H54 (cell line): ENCODE measurements around the gene DAPK2.
A peak's percentile ranks its signal among the peaks of the same experiment; 100 is the strongest.

Experiments
- DNase-seq: peaks from one replicate; pipeline ENCODE4 v3.0.0; 2011; ENCODE audit warnings: low spot score, mixed read lengths; ENCODE audit not compliant: insufficient read length
- FAIRE-seq: peaks from 3 replicates; lab custom pipeline; 2011; peaks lifted over from hg19 to GRCh38; lab: Jason Lieb, UNC
- POLR2A ChIP-seq: IDR thresholded peaks from 2 replicates; pipeline ENCODE4 v1.6.1; 2011; ENCODE audit warnings: low read depth, mild to moderate bottlenecking, low read length

DAPK2 gene

GRCh38 chr15:63933522-63933921 is 112.8 kb downstream of the DAPK2 start:
- FAIRE-seq (no peak), DNase-seq (no peak)
- TF ChIP-seq POLR2A = no peak

- FAIRE-seq = no peak
- no peak for TF ChIP-seq POLR2A
- DNase-seq = no peak
Measured at GRCh38 chr15:63931556-63931955, 114.7 kb downstream of the DAPK2 start.

- DNase-seq = no peak
- FAIRE-seq = no peak
- TF ChIP-seq POLR2A = no peak
Measured at GRCh38 chr15:63930034-63930433, 116.3 kb downstream of the DAPK2 start.

GRCh38 chr15:63928185-63928842 is 118.0 kb downstream of the DAPK2 start:
- FAIRE-seq = no peak
- TF ChIP-seq POLR2A = no peak
- no peak for DNase-seq

- no peak for TF ChIP-seq POLR2A
- no peak for DNase-seq
- no peak for FAIRE-seq
Measured at GRCh38 chr15:63923993-63924950, 122.0 kb downstream of the DAPK2 start.

DNA sequence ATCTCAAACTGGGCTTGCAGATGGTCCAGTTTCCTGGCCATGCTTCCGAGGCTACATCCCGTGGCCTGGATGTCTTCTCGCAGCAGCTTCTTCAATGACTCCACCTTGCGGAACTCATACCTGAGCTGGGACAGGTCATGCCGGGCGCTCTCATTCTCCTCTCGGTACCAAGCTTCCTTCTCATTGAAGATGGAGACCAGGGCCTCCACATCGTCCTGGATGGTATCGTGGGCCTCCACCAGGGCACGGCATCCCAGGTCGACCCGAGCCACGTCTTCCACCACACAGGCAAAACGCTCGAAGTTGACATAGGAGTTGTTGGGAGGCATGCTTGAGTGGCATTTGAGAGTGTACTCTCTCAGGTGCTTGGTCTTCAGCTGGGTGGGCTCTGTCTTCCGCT is 123.4 kb downstream of the DAPK2 start:
- no peak for TF ChIP-seq POLR2A
- DNase-seq (no peak), FAIRE-seq (no peak)

GRCh38 chr15:63922261-63922904 is 123.9 kb downstream of the DAPK2 start:
- DNase-seq = no peak
- no peak for FAIRE-seq
- TF ChIP-seq POLR2A = no peak

DNA sequence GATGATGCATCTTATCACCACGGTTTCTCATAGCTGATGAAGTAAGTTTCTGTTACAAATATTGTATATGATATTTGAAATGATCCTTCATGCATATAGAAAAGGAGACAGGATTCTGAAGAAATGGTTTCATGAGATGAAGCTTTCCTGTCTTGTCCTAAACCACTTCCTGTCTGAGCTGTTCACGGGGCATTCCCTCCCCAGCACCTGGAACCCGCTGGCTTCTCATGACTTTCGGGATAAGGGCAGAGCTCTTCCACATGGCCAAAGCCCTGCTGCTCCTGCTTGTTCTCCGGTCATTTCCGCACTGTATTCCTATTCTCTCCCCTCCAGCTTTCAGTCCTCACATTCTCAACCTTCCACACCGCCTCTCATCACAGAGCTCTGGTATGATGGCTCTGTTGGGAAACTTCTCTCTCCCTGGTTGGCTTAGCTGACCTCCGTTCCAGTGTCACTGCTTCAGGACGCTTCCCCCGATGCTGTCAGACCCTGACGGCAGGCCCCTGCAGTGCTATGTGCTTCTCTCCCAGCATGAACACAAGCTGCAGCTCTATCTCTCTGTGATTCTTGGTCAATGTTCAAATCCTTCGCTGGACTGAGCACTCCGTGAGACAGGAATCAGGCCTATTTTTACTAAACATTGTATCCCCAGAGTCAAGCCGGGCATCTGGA is 125.6 kb downstream of the DAPK2 start:
- TF ChIP-seq POLR2A = no peak
- FAIRE-seq (no peak), DNase-seq (no peak)

- FAIRE-seq (no peak), DNase-seq (no peak)
- TF ChIP-seq POLR2A = no peak
Measured at GRCh38 chr15:63918901-63919348, 127.4 kb downstream of the DAPK2 start.

- no peak for FAIRE-seq
- no peak for TF ChIP-seq POLR2A
- no peak for DNase-seq
Measured at GRCh38 chr15:63918317-63918672, 128.0 kb downstream of the DAPK2 start.

DNA sequence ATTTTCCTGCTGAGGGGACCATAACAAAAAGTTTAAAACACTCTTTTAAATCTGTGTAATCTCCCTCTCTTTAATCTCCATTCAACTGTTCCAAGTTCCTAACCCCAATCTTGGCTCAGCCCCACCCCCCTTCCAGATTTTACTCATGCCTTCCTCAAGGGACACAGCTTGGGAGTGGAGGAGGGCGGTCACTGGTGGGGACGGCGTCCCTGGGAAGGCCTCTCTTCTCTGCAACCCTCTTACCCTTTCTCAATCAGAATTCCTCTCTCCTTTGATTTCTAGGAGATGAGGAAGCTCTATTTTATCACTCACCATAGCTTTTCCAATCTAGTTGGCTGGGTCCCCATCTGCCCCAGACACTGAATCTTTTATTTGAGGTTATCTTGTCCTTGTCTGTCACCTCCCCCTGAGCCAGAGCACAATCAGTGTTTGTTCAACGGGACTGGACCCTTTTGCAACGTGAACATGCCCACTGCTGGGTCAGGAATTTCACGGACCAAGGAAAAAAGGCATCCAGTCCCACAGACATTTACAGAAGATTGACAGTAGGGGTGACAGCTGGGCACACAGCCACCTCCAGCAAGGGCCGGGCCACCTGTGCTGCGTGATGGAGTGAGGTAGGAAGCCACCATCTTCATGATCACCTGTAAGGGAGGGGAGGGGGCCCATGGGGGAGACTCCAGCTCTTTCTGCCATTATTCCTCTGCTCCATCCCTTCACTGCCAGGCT is 128.5 kb downstream of the DAPK2 start:
- FAIRE-seq (no peak), DNase-seq (no peak)
- TF ChIP-seq POLR2A = no peak

DNA sequence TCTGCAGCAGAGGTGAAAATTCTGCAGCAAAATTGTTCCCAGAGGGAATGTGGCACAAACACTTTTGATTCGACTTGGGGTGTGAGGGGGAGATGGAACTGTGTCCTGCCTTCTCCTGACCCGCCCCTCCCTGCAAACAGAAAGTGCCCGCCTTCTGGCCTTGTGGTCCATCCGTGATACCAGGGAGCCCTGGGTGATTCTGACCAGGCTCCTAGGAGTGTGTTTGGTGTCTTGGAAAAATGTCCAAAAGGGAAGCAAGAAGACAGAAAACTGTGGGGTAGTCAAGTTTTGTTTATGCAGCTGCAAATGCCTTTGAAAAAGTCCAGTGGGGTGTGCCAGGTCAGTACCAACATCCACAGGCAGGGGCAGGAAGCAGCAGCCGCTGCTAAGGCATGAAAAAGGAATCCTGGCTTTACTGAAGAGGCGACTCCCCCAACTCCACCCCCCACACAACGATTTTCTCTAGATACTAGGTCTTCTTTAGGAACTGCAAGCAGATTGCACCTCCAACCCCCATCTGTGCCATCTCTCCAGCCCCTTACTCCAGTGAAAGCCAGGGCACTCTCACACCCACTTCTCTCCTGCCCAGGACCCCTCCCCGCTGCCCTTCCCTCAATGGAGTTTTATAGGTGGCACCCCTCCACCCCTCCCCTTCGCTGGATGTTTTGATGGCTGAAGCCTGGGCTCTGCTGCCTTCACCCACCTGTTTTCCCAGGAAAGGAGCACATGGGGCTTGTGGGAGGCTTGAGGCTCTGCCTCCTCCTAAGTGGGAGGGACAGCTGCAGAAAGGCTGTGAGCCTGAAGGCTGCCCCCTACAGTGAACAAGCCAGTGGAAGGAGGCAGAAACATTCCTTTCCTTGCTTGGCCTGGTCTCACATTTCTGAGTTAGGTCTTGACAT is 130.2 kb downstream of the DAPK2 start:
- peak; percentile 47 for DNase-seq
- FAIRE-seq = no peak
- no peak for TF ChIP-seq POLR2A
